Thyroid gland (tissue), 4 donors: ENCODE results near the gene ZC3H6.

Experiments
- POLR2A ChIP-seq, 2 donors: fragments of 450-650 bp; IDR thresholded peaks; one replicate each; pipeline ENCODE4 v1.6.1; 2017; ENCODE audit warnings: antibody characterized with exemption in 2 of 2, mild to moderate bottlenecking in 2 of 2, moderate library complexity in 1 of 2
- TF ChIP-seq, protein P1 (sequence below), 6 experiments: fragments of 200-600 bp in 3 of 6; fragments of 450-650 bp in 3 of 6; sonication (generic) in 3 of 6; IDR thresholded peaks; one replicate each; pipeline ENCODE4 v1.5.1; 2016 to 2019; ENCODE audit warnings: antibody characterized with exemption in 6 of 6, mild to moderate bottlenecking in 2 of 6, inconsistent platforms in 1 of 6, moderate library complexity in 1 of 6

DNA sequence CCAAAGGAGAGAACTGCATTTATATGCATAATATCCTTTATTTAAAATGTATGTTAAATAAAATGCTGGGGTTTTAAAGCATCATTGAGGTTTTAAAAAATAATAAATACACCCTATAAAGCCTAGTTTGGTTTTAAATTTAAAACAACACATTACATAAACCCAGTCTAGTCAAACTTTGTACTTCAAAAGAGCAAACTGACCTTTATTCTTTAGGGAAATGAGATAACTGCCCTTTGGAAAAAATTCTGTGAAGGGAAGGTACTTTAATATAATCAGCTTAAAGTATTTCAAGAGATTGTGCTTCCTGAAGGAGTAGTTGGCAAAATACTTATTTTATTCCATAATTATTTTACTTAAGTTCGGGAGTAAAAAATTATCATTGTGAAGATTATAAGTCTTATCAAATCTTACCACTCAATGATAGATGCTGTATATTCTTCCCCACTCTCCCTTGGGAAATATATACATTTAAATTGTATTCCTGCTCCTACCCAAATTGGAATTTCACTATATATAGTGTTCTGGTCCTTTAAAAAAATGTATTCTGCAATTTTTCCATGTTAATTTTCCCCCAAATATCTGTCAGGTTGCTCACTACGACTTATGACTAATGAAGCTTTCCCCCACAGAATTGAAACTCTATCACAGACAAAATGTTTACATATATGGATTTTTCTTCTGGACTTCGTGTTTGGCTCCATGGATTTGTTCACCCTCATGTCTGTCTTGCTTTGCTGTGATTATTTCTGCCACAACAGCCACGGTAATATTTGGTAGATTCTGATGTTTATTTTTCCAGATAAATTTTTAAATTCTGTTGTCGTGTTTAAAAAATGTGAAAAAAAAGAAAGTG is 42.1 kb downstream of the ZC3H6 start:
- TF ChIP-seq, protein P1, sequence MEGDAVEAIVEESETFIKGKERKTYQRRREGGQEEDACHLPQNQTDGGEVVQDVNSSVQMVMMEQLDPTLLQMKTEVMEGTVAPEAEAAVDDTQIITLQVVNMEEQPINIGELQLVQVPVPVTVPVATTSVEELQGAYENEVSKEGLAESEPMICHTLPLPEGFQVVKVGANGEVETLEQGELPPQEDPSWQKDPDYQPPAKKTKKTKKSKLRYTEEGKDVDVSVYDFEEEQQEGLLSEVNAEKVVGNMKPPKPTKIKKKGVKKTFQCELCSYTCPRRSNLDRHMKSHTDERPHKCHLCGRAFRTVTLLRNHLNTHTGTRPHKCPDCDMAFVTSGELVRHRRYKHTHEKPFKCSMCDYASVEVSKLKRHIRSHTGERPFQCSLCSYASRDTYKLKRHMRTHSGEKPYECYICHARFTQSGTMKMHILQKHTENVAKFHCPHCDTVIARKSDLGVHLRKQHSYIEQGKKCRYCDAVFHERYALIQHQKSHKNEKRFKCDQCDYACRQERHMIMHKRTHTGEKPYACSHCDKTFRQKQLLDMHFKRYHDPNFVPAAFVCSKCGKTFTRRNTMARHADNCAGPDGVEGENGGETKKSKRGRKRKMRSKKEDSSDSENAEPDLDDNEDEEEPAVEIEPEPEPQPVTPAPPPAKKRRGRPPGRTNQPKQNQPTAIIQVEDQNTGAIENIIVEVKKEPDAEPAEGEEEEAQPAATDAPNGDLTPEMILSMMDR (IDR thresholded peaks at IDR 0.05): no peak
- no peak for TF ChIP-seq POLR2A (IDR thresholded peaks at IDR 0.05)
